T-cell (primary cell): Measurements from ENCODE around the gene PCDHGB5. TPM values are rescaled to one million over a fixed set of nuclear protein-coding genes. Genes with fewer than 3 reads are reported as not detected.

Experiments
- ATAC-seq, 4 experiments: fragments of 200-7000 bp in 3 of 4; fragments of 150-1000 bp in 1 of 4; cut with Tn5 transposase; replicated peaks in 1 of 4; 1 replicate in 3 of 4; 2 replicates in 1 of 4; pipeline ENCODE4 v1.10.0; 2021; ENCODE audit warnings: moderate library complexity in 3 of 4, mild to moderate bottlenecking in 2 of 4, moderate number of reproducible peaks in 1 of 4
- CTCF ChIA-PET, 2 donors: fragments of 300-600 bp; sonication (Branson Sonifier 250); formaldehyde crosslinking; loops; one replicate each; lab custom pipeline; 2022; ENCODE audit warnings: antibody characterized with exemption in 2 of 2; lab: Charles Lee
- POLR2A ChIA-PET, 2 donors: fragments of 300-600 bp; sonication (Branson Sonifier 250); formaldehyde crosslinking; loops; one replicate each; lab custom pipeline; 2022; ENCODE audit warnings: antibody characterized with exemption in 2 of 2; lab: Charles Lee
- DNase-seq, 35 experiments: peaks; one replicate each; pipeline versions ENCODE4 v3.0.0 to v3.0.0-alpha.2; 2013 to 2023
- H3K27ac ChIP-seq: one replicate; pipeline ENCODE4 v1.5.1; 2013; ENCODE audit warnings: low read length
- H3K27me3 ChIP-seq, 2 experiments: replicated peaks in 1 of 2; 1 replicate in 1 of 2; 2 replicates in 1 of 2; pipeline versions ENCODE4 v1.6.1 to v1.7.0; 2013; ENCODE audit warnings: low read length in 1 of 2, mixed read lengths in 1 of 2; ENCODE audit not compliant: control insufficient read depth in 2 of 2, insufficient read depth in 2 of 2; ENCODE audit errors: extremely low read depth in 1 of 2
- H3K36me3 ChIP-seq, 2 donors: 1 replicate in 1 of 2; 2 replicates in 1 of 2; pipeline versions ENCODE4 v1.6.1 to v1.7.0; 2013; ENCODE audit warnings: low read length in 1 of 2; ENCODE audit not compliant: control insufficient read depth in 2 of 2, insufficient read depth in 1 of 2; ENCODE audit errors: extremely low read depth in 1 of 2
- H3K4me1 ChIP-seq, 2 experiments: 1 replicate in 1 of 2; 2 replicates in 1 of 2; pipeline versions ENCODE4 v1.6.1 to v1.7.0; 2013; ENCODE audit warnings: low read length in 2 of 2, mixed read lengths in 1 of 2; ENCODE audit not compliant: insufficient read depth in 2 of 2, control insufficient read depth in 1 of 2; ENCODE audit errors: extremely low read depth in 1 of 2
- H3K4me3 ChIP-seq, 2 donors: 1 replicate in 1 of 2; 2 replicates in 1 of 2; pipeline versions ENCODE4 v1.5.1 to v1.7.0; 2013; ENCODE audit warnings: mild to moderate bottlenecking in 2 of 2, low read length in 1 of 2, moderate library complexity in 1 of 2; ENCODE audit not compliant: control insufficient read depth in 1 of 2; ENCODE audit errors: extremely low read depth in 1 of 2
- H3K9me3 ChIP-seq: 2 replicates; pipeline ENCODE4 v1.7.0; 2013
- H3K27ac Mint-ChIP-seq, 2 donors: one replicate each; pipeline ENCODE4 v1.8.0; 2020 to 2021; ENCODE audit warnings: mild to moderate bottlenecking in 2 of 2, mixed read lengths in 2 of 2
- H3K27me3 Mint-ChIP-seq, 2 donors: one replicate each; pipeline ENCODE4 v1.8.0; 2021 to 2022; ENCODE audit warnings: mixed read lengths in 2 of 2
- H3K36me3 Mint-ChIP-seq: one replicate; pipeline ENCODE4 v1.8.0; 2021; ENCODE audit warnings: mixed read lengths
- H3K4me1 Mint-ChIP-seq, 3 donors: one replicate each; pipeline ENCODE4 v1.8.0; 2020 to 2022; ENCODE audit warnings: mixed read lengths in 3 of 3, mild to moderate bottlenecking in 1 of 3
- H3K4me3 Mint-ChIP-seq, 3 donors: one replicate each; pipeline ENCODE4 v1.8.0; 2020 to 2022; ENCODE audit warnings: mild to moderate bottlenecking in 3 of 3, mixed read lengths in 3 of 3, moderate library complexity in 3 of 3
- H3K9me3 Mint-ChIP-seq, 3 donors: one replicate each; pipeline ENCODE4 v1.8.0; 2020 to 2022; ENCODE audit warnings: mixed read lengths in 3 of 3
- WGBS: methylation state at CpG from one replicate; pipeline ENCODE4 v1.1.5; 2013; ENCODE audit warnings: missing lambda C conversion rate; ENCODE audit not compliant: insufficient coverage; 5-methylcytosine and 5-hydroxymethylcytosine counted together
- total RNA-seq, 35 experiments: library from RNA in 6 of 35; stranded (reverse) in 6 of 35; fragments of 120-200 nt in 1 of 35; gene quantifications; one replicate each; pipeline versions ENCODE4 v1.2.1 to v1.2.4 and lab custom pipeline; 2013 to 2026

Gene PCDHGB5
- total RNA-seq, 5 donors from 2014 or later (not counting 1 experiment from before 2014, with no cell fraction given), result 0.26 to 0.96 (median 0.39) TPM

- Histone ChIP-seq H3K4me1 (peaks cover 0 to 4% of the 10 kb centered on the region in 2 experiments), H3K9me3 (peaks cover 2% of the 10 kb centered on the region), H3K36me3 (no peaks in the 10 kb centered on the region), H3K27ac (no peak overlapping the region), H3K4me3 (no peak overlapping the region), H3K27me3 (peaks cover 11 to 51% of the 10 kb centered on the region in 2 experiments)
- peaks cover 67 to 81% of the 10 kb centered on the region in 2 donors for H3K27me3 Mint-ChIP-seq
- peaks cover 0 to 2% (median 0%) of the 10 kb centered on the region in 3 donors for H3K4me1 Mint-ChIP-seq
- WGBS, result 61% methylated on average over 4 of the region's 5 CpGs
- no peak for ATAC-seq
- H3K36me3 Mint-ChIP-seq, result peaks cover 9% of the 10 kb centered on the region
- no peak overlapping the region for H3K4me3 Mint-ChIP-seq
- ChIA-PET CTCF (no interaction called here), POLR2A (interaction anchor here in 1 of 2 donors (1.0 kb wide), 2 partner anchors 12 to 26 kb away, joined by 3 to 5 read pairs; partner anchors contain the start of gene PCDHGA1)
- no peak overlapping the region for H3K27ac Mint-ChIP-seq
- DNase-seq, result no peak
- H3K9me3 Mint-ChIP-seq, result peaks cover 21 to 37% (median 34%) of the 10 kb centered on the region in 3 donors
Measured at GRCh38 chr5:141356133-141356532, 41.6 kb upstream of the PCDHGB5 start.

DNA sequence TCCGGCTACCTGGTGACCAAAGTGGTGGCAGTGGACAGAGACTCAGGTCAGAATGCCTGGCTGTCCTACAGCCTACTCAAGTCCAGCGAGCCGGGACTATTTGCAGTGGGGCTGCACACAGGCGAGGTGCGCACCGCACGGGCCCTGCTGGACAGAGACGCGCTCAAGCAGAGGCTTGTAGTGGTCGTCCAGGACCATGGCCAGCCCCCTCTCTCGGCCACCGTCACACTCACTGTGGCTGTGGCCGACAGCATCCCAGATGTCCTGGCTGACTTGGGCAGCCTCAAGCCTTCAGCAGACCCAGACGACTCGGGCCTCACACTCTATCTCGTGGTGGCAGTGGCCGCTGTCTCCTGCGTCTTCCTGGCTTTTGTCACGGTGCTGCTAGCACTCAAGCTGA, 40.8 kb upstream of the PCDHGB5 start:
- WGBS, result 52% methylated on average over 19 of the region's 19 CpGs
- peaks cover 23 to 40% (median 37%) of the 10 kb centered on the region in 3 donors for H3K9me3 Mint-ChIP-seq
- no peak for ATAC-seq
- ChIA-PET POLR2A (no interaction called here), CTCF (interaction anchor here in 1 of 2 donors (0.7 kb wide), 1 partner anchor 18 kb away, joined by 3 read pairs; the partner anchor contains the start of gene PCDHGA2)
- peaks cover 11% of the 10 kb centered on the region for H3K36me3 Mint-ChIP-seq
- no peaks in the 10 kb centered on the region for H3K36me3 ChIP-seq
- no peak for DNase-seq
- H3K27ac ChIP-seq, result no peak overlapping the region
- peaks cover 67 to 82% of the 10 kb centered on the region in 2 donors for H3K27me3 Mint-ChIP-seq
- no peak overlapping the region for H3K4me3 ChIP-seq
- no peak overlapping the region for H3K4me3 Mint-ChIP-seq
- H3K27ac Mint-ChIP-seq, result no peak overlapping the region
- peaks cover 2% of the 10 kb centered on the region for H3K9me3 ChIP-seq
- peaks cover 0 to 2% (median 0%) of the 10 kb centered on the region in 3 donors for H3K4me1 Mint-ChIP-seq
- peaks cover 0 to 4% of the 10 kb centered on the region in 2 experiments for H3K4me1 ChIP-seq
- H3K27me3 ChIP-seq, result peaks cover 11 to 49% of the 10 kb centered on the region in 2 experiments

DNA sequence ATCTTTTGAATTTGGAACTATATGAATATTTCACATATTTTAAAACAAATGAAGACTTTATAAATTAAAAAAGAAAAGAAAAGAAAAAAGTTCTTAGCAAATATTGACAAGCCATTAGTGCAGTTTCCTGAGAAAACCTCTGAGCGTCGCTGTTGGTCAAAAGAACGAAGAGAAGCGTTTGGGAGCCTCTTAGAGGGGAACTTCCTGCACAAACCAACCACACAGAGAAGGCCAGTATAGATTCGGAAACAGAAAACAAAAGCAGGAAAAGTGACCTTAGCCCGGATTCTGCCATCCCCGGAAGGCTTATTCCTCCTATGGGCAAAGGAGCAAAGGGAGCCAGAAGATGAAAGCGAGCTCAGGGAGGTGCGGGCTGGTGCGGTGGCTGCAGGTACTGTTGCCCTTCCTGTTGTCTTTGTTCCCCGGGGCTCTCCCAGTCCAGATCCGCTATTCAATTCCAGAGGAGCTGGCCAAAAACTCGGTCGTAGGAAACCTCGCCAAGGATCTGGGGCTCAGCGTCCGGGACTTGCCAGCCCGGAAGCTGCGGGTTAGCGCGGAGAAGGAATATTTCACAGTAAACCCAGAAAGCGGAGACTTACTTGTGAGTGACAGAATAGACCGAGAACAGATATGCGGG, 37.8 kb upstream of the PCDHGB5 start, which contains the start of gene PCDHGB2:
TSS of gene PCDHGB2 (plus strand) at position 205 of the 637 bp plus-strand sequence. CDS start at position 347, 142 bp downstream.
- Histone ChIP-seq H3K36me3 (peaks cover 0 to 3% of the 10 kb centered on the region in 2 donors), H3K9me3 (peaks cover 8% of the 10 kb centered on the region), H3K27me3 (peaks cover 22 to 55% of the 10 kb centered on the region in 2 experiments), H3K4me1 (peaks cover 0 to 3% of the 10 kb centered on the region in 2 experiments), H3K4me3 (peak within 1 kb of the TSS; percentile 37 to 58), H3K27ac (no peak within 1 kb of the TSS)
- Mint-ChIP-seq H3K4me1 (peaks cover 0 to 2% (median 0%) of the 10 kb centered on the region in 3 donors), H3K27ac (no peak within 1 kb of the TSS), H3K4me3 (peak within 1 kb of the TSS; percentile 50 to 79 (median 70)), H3K27me3 (peaks cover 72 to 90% of the 10 kb centered on the region in 2 donors), H3K9me3 (peaks cover 28 to 51% (median 50%) of the 10 kb centered on the region in 3 donors), H3K36me3 (peaks cover 18% of the 10 kb centered on the region)
- ATAC-seq, result peak in 1 of 4 experiments; percentile 54
- 21% methylated on average over 16 of the region's 24 CpGs for WGBS
- ChIA-PET POLR2A (no interaction called here), CTCF (interaction anchor here (0.6 to 1.1 kb wide), 2 partner anchors 204 kb away, joined by 4 to 8 read pairs; no protein-coding TSS in a partner anchor)
- DNase-seq, result peak in 1 of 35 experiments; percentile 55

- Mint-ChIP-seq H3K9me3 (peaks cover 28 to 55% (median 54%) of the 10 kb centered on the region in 3 donors), H3K27me3 (peaks cover 74 to 91% of the 10 kb centered on the region in 2 donors), H3K4me3 (no peak overlapping the region), H3K27ac (no peak overlapping the region), H3K4me1 (peaks cover 0 to 2% (median 0%) of the 10 kb centered on the region in 3 donors), H3K36me3 (peaks cover 20% of the 10 kb centered on the region)
- peak overlapping the region in 1 of 2 donors; percentile 58 for H3K4me3 ChIP-seq
- ATAC-seq (no peak), DNase-seq (no peak)
- no peak overlapping the region for H3K27ac ChIP-seq
- no peaks in the 10 kb centered on the region for H3K4me1 ChIP-seq
- POLR2A ChIA-PET, result no interaction called here
- peaks cover 0 to 4% of the 10 kb centered on the region in 2 donors for H3K36me3 ChIP-seq
- WGBS, result 64% methylated on average over 11 of the region's 15 CpGs
- H3K27me3 ChIP-seq, result peaks cover 29 to 54% of the 10 kb centered on the region in 2 experiments
- CTCF ChIA-PET, result interaction anchor here in 1 of 2 donors (1.1 kb wide), 1 partner anchor 203 kb away, joined by 8 read pairs; no protein-coding TSS in a partner anchor
- peaks cover 8% of the 10 kb centered on the region for H3K9me3 ChIP-seq
Measured at GRCh38 chr5:141360685-141361084, 37.1 kb upstream of the PCDHGB5 start.

DNA sequence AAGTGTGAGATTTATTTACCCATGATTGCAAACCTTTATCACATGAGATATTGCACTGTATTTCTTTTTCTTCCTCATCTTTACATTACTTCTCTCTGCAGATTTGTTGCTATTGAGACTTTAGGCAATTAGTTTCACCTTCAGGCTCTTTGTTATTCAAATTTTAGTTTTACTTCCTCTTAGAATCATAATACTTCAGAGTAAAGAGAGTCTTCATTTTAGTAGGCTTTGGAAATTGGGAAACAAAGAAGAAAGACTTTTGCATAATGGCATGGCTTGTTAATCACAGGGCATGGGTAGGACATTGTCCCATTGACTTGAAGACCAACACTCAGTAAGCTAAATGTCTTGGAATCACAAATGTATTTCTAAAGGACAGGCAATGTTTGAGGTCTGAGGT, 35.0 kb upstream of the PCDHGB5 start:
- peaks cover 0 to 2% (median 0%) of the 10 kb centered on the region in 3 donors for H3K4me1 Mint-ChIP-seq
- ATAC-seq, result no peak
- H3K4me3 Mint-ChIP-seq, result peak overlapping the region in 1 of 3 donors; percentile 7
- no peak overlapping the region for H3K4me3 ChIP-seq
- H3K27me3 ChIP-seq, result peaks cover 36 to 52% of the 10 kb centered on the region in 2 experiments
- H3K36me3 Mint-ChIP-seq, result peaks cover 20% of the 10 kb centered on the region
- no peak for DNase-seq
- H3K9me3 Mint-ChIP-seq, result peaks cover 23 to 48% (median 47%) of the 10 kb centered on the region in 3 donors
- H3K4me1 ChIP-seq, result no peaks in the 10 kb centered on the region
- CTCF ChIA-PET, result no interaction called here
- peaks cover 74 to 85% of the 10 kb centered on the region in 2 donors for H3K27me3 Mint-ChIP-seq
- no peak overlapping the region for H3K27ac Mint-ChIP-seq
- peaks cover 0 to 4% of the 10 kb centered on the region in 2 donors for H3K36me3 ChIP-seq
- POLR2A ChIA-PET, result no interaction called here
- peaks cover 11% of the 10 kb centered on the region for H3K9me3 ChIP-seq
- H3K27ac ChIP-seq, result no peak overlapping the region

GRCh38 chr5:141363952-141364660, 33.6 kb upstream of the PCDHGB5 start, which contains the start of gene PCDHGA5:
TSS of gene PCDHGA5 (plus strand) at chr5:141364162. CDS start at chr5:141364331, 169 bp downstream.
- Histone ChIP-seq H3K27me3 (peaks cover 39 to 48% of the 10 kb centered on the region in 2 experiments), H3K27ac (no peak within 1 kb of the TSS), H3K36me3 (peaks cover 0 to 4% of the 10 kb centered on the region in 2 donors), H3K4me3 (peak within 1 kb of the TSS in 1 of 2 donors; percentile 44), H3K9me3 (peaks cover 11% of the 10 kb centered on the region), H3K4me1 (no peaks in the 10 kb centered on the region)
- no peak for DNase-seq
- WGBS, result 36% methylated on average over 27 of the region's 34 CpGs
- Mint-ChIP-seq H3K27me3 (peaks cover 66 to 84% of the 10 kb centered on the region in 2 donors), H3K9me3 (peaks cover 19 to 44% (median 41%) of the 10 kb centered on the region in 3 donors), H3K4me1 (peaks cover 0 to 2% (median 0%) of the 10 kb centered on the region in 3 donors), H3K36me3 (peaks cover 20% of the 10 kb centered on the region), H3K4me3 (peak within 1 kb of the TSS in 1 of 3 donors; percentile 11), H3K27ac (no peak within 1 kb of the TSS)
- POLR2A ChIA-PET, result no interaction called here
- no peak for ATAC-seq
- CTCF ChIA-PET, result no interaction called here
